Measurements from ENCODE around the gene BRINP2. TPM values are rescaled to one million over a fixed set of nuclear protein-coding genes. Genes with fewer than 3 reads are reported as not detected.

BRINP2 gene
- polyA plus RNA-seq, 1 donor (not counting 4 experiments of a cell fraction or from before 2014, with no cell fraction given): not detected

DNA sequence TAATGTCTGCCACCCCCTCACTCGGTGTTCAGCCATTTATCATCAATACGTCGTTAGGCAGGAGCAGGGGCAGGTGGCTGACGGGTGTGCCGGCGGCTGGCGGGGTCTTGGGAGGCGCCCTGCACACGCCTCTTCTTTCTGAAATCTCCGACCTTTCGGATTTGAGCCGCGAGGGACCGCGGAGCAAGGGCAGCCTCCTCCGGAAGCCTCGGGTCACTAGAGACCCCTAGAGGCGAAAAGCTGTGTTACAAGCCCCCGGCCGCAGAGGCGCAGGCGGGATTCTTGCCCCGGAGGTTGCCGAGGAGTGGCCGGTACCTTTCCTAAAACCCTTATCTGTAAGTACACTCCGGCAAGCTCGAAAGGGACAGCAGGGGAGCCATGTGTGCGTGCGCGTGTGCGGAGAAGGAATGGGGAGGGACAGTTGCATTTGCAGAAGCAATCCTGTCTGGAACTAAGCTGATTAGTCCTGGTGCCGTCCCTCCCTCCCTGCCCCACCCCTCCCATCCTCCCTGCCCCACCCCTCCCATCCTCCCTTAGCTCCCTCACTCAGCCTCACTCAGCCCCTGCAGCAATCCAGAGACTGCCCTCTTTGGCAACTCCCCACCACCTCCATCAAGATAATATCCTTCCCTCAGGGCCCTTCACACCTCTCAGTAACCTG lies 11.0 kb downstream of the BRINP2 start:
- no peak overlapping the region for H3K27ac ChIP-seq (ENCODE audit: control insufficient read depth, insufficient read depth, low read length)
- H3K9ac ChIP-seq (ENCODE audit: control insufficient read depth, extremely low read depth, insufficient read depth, low read length): peak overlapping the region; percentile 14
- no peaks in the 10 kb centered on the region for H3K9me1 ChIP-seq (ENCODE audit: control insufficient read depth, extremely low read depth, insufficient read depth, low read length)
- H3K27me3 ChIP-seq (ENCODE audit: control insufficient read depth, extremely low read depth, insufficient read depth, low read length): peaks cover 33% of the 10 kb centered on the region
- H3K4me1 ChIP-seq (ENCODE audit: control insufficient read depth, extremely low read depth, insufficient read depth, low read length): peaks cover 4% of the 10 kb centered on the region
- DNase-seq (ENCODE audit: low read depth, low spot score) (no peak), FAIRE-seq (no peak)
- H2AFZ ChIP-seq (ENCODE audit: control insufficient read depth, low read length): peak overlapping the region; percentile 90
- peak; percentile 67 to 94 (median 69) for TF ChIP-seq CTCF (optimal IDR thresholded peaks at IDR 0.05 in 1 of 3, IDR thresholded peaks at IDR 0.05 in 1 of 3, conservative IDR thresholded peaks at IDR 0.05 in 1 of 3; ENCODE audit: extremely low read depth in 1 of 3, insufficient read depth in 2 of 3, low read length in 3 of 3)
- TF ChIP-seq EZH2 (IDR thresholded peaks at IDR 0.05; ENCODE audit: low read length): peak; percentile 61
- H3K4me2 ChIP-seq (ENCODE audit: control insufficient read depth, extremely low read depth, insufficient read depth, low read depth, low read length): peak overlapping the region; percentile 84
- H3K9me3 ChIP-seq (ENCODE audit: control insufficient read depth, low read depth, low read length): no peaks in the 10 kb centered on the region
- no peaks in the 10 kb centered on the region for H3K36me3 ChIP-seq (ENCODE audit: control insufficient read depth in 2 of 2, extremely low read depth in 1 of 2, insufficient read depth in 2 of 2, low read length in 2 of 2)
- peak overlapping the region; percentile 6 to 51 (median 38) for H3K4me3 ChIP-seq (ENCODE audit: control insufficient read depth in 2 of 3, extremely low read depth in 1 of 3, insufficient read depth in 2 of 3, low read depth in 1 of 3, low read length in 3 of 3)
- no peaks in the 10 kb centered on the region for H3K79me2 ChIP-seq (ENCODE audit: control insufficient read depth, insufficient read depth, low read length)
- no peaks in the 10 kb centered on the region for H4K20me1 ChIP-seq (ENCODE audit: control insufficient read depth, extremely low read depth, insufficient read depth, low read length)
- dilution Hi-C loops (cut with MboI; ENCODE audit: extremely low pct_ligation_motif_present, low sequenced_read_pairs): no loop called here

- Histone ChIP-seq H3K4me3 (ENCODE audit: control insufficient read depth in 2 of 3, extremely low read depth in 1 of 3, insufficient read depth in 2 of 3, low read depth in 1 of 3, low read length in 3 of 3) (no peak overlapping the region), H3K4me2 (ENCODE audit: control insufficient read depth, extremely low read depth, insufficient read depth, low read depth, low read length) (no peak overlapping the region), H3K4me1 (ENCODE audit: control insufficient read depth, extremely low read depth, insufficient read depth, low read length) (peaks cover 4% of the 10 kb centered on the region), H4K20me1 (ENCODE audit: control insufficient read depth, extremely low read depth, insufficient read depth, low read length) (no peaks in the 10 kb centered on the region), H3K79me2 (ENCODE audit: control insufficient read depth, insufficient read depth, low read length) (no peaks in the 10 kb centered on the region), H3K27me3 (ENCODE audit: control insufficient read depth, extremely low read depth, insufficient read depth, low read length) (peaks cover 21% of the 10 kb centered on the region), H3K36me3 (ENCODE audit: control insufficient read depth in 2 of 2, extremely low read depth in 1 of 2, insufficient read depth in 2 of 2, low read length in 2 of 2) (no peaks in the 10 kb centered on the region), H3K9me1 (ENCODE audit: control insufficient read depth, extremely low read depth, insufficient read depth, low read length) (no peaks in the 10 kb centered on the region), H3K9me3 (ENCODE audit: control insufficient read depth, low read depth, low read length) (no peaks in the 10 kb centered on the region), H3K9ac (ENCODE audit: control insufficient read depth, extremely low read depth, insufficient read depth, low read length) (no peak overlapping the region), H2AFZ (ENCODE audit: control insufficient read depth, low read length) (no peak overlapping the region), H3K27ac (ENCODE audit: control insufficient read depth, insufficient read depth, low read length) (no peak overlapping the region)
- dilution Hi-C loops (cut with MboI; ENCODE audit: extremely low pct_ligation_motif_present, low sequenced_read_pairs): no loop called here
- TF ChIP-seq EZH2 (IDR thresholded peaks at IDR 0.05; ENCODE audit: low read length) (no peak), CTCF (optimal IDR thresholded peaks at IDR 0.05 in 1 of 3, IDR thresholded peaks at IDR 0.05 in 1 of 3, conservative IDR thresholded peaks at IDR 0.05 in 1 of 3; ENCODE audit: extremely low read depth in 1 of 3, insufficient read depth in 2 of 3, low read length in 3 of 3) (no peak)
- no peak for FAIRE-seq
- DNase-seq (ENCODE audit: low read depth, low spot score): no peak
These were observed 13.1 kb downstream of the BRINP2 start for GRCh38 chr1:177183836-177184235.

All from keratinocyte (primary cell).